ENCODE data around the gene KRT81.
"Not testable (repeated sequence)": the region's sequence is repeated elsewhere in the genome, so short reads cannot be mapped to it uniquely, and the experiment has no call there.

Gene KRT81

DNA sequence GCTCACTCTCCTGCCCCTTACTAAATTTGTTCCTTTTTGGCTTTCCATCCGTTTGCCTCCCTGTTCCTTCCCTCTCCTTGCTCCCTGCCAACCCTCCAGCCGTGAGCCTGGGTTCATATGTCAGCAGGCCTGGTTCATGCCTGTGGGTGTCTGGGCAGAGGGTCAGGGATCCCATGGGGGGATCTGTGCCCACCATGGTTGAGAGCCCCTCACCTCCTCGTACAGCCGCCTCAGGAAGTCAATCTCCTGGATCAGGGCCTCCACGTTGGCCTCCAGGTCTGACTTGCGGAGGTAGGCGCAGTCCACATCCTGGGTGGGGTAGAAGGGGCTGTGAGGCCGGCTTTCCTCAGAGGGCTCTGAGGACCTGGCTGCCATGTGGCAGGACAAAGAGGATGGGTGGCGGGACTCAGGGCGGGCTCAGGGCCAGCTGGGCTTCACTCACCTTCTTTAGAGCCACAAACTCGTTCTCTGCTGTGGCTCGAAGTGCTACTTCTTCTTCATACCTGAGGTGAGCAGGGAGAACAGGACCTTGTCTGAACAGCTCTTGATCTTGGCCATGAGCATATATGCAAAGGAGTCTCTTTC is 26.2 kb upstream of the KRT81 start:
- no peak for DNase-seq (ENCODE audit: low read depth)

DNA sequence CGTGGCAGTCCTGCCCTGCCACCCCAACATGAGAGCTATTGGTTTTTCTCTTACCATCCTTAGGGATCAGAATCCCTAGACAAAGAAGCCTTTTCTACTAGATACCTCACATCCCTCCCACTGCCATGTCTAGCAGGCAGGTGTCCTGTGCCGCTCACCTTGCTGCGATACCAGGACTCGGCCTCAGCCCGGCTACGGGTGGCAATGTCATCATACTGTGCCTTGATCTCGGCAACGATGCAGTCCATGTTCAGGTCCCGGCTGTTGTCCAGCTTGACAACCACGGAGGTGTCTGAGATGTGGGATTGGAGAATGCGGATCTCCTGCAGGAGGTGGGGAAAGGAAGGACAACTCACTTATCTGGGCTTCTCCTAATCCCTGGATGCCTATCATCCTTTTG is 25.4 kb upstream of the KRT81 start:
- DNase-seq (ENCODE audit: low read depth), result no peak

DNA sequence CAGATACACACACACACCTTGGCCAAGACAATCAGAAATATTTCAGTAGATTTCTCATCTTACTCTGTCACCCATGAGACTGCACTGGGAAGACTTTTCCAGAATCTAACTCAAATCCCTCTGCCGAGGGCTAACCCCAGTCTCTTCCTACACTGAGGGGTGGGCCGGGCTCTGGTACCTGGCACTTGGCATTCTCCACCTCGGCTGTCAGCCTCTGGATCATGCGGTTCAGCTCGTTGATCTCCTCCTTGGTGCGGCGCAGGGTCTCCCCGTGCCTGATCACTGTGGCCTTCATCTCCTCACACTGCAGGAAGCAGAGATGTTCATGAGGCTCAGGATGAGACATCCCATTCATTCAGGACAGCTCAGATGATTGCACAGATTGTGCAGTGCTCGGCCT is 25.0 kb upstream of the KRT81 start:
- DNase-seq (ENCODE audit: low read depth), result no peak

DNA sequence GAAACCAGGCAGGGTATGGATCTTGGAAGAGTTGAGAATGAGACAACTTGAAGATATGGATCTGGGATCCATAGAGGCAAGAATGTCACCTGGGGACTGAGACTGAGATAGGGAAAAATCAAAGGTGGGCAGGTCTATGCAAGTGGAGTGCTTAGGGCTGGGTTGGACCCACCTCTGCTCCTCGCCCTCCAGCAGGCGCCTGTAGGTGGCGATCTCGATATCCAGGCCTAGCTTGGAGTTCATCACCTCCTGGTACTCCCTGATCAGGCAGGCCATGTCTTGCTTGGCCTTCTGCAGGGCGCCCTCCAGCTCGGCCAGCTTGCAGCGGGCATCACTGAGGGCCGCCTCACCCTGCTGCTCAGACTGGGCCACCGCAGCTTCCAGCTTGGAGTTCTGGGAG is 24.4 kb upstream of the KRT81 start:
- peak; percentile 3 for DNase-seq (ENCODE audit: low read depth)

DNA sequence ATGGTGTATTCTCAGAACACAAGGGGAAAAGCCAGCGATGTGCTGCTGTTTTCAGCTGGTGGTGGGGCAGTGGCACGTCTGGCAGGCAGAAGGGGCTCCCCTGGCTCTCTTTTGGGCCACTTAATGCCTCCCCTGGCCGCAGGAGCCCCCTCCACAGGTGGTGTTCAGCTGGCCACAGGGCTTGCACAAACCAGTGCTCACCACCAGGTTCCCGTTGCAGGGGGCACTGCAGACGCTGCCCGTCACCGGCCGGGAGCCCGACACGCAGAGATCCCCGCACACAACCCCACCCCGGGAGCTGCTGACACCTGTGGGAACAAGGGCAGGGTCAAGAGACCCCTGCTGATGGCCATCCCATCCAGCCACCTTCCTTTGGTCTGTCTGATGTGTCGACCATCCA is 23.2 kb upstream of the KRT81 start:
- no peak for DNase-seq (ENCODE audit: low read depth)

DNA sequence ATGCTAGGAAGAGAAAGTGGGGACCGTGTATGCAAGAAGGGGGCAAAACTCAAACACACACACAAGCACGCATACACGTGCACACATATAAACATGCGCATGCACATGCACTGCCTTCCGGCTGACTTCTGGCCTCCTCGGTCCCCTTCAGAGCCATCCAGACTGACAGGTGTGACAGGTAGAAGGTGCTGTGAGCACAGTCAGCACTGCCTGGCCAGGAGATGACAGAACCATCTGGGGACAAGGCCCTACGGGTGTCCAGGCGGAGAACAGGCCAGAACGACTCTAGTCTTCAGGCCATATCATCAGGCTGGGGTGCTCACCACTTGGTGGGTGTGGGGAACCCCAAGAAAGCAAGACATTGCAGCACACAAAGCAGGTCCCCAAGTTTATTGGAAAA is 22.6 kb upstream of the KRT81 start:
- DNase-seq (ENCODE audit: low read depth), result no peak

DNA sequence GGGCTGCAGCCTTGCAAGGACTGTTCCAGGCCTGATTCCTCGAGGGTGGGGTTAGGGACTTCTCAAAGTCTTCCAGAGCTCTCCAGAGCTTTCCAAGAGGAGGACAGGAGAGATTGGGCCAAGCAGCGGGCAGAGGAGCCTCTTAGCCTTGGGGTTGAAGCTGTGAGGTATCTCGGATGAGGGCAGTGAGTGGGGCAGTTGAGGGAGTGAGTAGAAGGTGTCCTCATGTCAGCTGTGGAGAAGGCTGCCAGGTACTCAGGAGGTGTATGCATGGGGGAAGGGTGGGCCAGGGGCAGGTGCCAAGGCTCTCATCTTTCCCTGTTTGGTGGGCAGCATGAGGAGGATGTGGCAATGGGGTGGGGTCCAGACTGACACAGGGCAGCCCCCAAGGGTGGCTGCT is 22.1 kb upstream of the KRT81 start:
- no peak for DNase-seq (ENCODE audit: low read depth)

DNA sequence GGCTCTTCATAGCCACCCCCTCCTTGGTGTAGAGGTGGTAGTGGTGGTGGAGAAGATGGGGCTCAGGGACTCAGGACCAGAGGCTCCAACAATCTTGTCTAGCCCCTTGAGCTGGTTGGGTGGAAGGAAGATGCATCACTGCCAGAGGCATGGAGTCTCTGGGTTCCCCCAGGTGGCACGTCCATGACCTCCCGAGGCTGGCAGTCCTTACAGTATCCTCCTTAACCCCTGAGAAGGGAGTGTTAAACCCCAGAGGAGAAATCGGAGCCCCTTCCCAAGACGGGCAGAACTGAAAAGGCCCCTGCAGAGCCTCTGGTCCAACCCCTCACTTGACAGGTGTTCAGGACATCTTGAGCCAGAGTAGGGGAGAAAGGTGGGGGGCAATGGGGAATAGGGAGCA is 20.8 kb upstream of the KRT81 start:
- DNase-seq (ENCODE audit: low read depth), result no peak

DNA sequence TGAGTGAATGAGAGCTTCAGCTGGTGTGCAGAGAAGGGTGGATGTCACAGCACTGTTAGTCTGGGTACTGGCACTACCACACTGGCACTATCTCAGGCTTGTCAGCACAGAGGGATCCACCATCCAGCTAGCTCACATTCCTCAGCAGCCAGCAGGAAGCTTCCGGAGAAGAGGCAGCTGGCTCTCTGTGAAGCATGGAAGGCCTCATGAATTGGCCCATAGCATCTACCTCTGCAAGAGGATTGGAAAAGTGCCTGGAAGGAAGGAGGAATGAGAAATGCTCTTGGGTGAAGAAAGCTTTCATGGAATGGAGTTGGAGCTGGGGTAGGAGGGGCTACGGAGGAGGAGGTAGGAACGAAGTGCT is 19.9 kb upstream of the KRT81 start:
- no peak for DNase-seq (ENCODE audit: low read depth)

DNA sequence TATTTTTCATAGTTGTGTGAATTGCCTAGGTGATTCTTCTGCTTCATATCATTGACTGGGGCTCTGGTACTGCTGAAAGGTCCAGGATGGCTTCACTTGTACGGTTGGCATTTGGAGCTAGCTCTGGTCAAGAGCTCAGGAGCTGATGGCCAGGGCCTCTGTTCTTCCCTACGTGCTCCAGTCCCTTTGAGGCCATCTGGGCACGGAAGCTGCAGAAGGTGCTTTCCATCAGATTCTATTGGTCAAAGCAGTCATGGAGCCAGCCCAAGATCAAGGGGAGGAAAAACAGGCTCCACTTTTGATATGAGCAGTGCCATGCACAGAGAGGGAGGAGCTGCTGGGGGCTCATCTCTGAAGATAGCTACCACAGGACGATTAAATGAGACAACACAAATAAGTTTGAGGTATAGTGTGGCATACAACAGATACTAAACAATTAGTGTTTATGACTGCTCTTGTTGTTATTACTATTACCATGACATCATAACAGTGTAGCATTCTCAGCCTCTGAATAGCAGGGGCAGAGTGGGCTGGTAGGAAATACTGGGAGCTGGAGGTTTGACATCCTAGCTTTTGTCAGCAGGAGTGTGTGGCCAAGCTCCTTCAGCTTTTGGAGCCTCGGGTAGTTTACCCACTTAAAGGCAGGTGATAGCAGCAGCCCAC is 19.4 kb upstream of the KRT81 start:
- peak; percentile 6 for DNase-seq (ENCODE audit: low read depth)

DNA sequence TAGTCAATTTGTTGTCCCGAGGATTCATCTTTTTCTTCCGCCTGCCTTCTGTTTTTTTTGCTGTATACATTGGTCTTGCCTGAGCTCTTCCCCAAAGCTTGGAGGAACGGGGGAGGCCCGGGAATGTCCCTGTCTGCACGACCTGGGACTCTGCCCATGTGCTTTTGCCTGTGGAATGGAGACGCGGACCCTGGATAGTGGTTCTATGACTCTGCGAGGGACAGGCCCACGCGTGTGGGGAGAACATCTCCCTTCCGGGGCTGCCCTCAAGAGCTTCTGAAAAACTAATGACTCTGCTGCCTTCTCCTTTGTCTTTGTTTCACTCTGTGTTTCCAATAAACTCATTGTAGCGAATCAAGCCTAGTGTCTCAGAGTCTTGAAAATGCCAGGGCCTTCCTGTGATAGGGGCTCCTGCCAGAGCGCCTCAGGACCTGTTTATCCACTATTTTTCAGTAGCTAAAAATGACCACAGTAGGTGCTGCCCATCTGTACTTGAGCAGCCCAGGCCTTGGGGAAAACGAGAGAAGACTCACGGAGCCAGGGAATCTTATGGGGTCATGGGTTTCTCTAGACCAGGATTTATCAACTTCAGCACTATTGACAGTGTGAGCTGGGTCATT is 17.6 kb upstream of the KRT81 start:
- DNase-seq (ENCODE audit: low read depth), result no peak

DNA sequence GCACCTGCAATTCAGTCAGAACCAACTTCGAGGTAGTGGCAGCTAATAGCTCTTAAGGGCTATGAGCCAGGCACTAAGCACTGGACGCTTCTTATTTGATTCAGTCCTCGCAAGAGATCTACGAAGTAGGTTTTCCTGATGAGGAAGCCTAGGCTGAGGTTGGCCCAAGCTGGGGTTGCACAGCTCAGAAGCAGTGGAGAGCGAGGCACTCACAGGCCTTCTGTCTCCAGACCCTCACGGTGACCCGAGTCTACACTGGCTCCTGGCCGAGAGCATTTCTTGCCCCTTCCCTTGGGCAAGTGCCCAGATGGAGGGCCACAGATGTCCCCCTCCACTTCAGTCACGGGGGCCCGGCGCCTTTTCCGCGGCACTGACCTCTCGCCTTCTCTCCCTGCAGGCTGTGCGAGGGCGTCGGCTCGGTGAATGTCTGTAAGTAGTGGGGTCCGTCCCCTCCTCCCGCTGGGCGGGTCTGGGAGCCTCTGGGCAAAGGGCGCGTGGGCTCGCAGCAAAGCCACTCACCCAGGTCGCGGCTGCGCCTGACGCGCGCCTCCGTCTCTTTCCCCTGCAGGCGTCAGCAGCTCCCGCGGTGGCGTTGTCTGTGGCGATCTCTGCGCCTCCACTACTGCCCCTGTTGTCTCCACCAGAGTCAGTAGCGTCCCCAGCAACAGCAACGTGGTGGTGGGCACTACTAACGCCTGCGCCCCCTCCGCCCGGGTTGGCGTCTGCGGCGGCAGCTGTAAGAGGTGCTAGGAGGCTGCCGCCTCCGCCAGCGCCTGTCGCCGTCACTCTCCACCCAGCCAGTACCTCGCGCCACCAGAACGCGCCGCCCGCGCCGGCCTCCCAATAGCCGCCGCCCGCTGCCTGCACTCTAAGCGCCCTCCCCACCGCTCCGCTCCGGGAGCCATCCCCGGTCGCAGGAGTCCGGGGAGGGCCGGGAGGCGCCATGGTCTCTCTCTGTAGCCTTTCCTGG is 16.8 kb upstream of the KRT81 start:
- peak; percentile 31 for DNase-seq (ENCODE audit: low read depth)

DNA sequence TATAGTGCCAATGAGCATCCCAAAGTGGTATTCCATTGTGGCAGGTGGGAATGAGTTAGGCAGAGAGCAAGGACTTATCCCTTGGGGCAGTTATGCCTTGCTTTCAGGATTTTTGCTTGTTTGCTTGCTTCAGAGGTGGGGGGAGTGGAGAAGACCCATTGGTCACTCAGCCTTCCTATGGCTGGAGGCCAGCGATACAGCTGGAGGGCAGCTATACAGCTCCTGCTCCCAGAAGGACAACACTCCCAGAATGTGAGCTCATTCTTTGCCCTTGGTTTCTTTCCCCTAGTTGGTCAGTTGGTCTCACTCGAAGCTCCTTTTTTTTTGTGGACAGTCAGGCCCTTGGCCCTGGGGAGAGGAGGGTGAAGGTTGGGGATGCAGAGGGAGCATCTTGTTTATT is 15.4 kb upstream of the KRT81 start:
- no peak for DNase-seq (ENCODE audit: low read depth)

DNA sequence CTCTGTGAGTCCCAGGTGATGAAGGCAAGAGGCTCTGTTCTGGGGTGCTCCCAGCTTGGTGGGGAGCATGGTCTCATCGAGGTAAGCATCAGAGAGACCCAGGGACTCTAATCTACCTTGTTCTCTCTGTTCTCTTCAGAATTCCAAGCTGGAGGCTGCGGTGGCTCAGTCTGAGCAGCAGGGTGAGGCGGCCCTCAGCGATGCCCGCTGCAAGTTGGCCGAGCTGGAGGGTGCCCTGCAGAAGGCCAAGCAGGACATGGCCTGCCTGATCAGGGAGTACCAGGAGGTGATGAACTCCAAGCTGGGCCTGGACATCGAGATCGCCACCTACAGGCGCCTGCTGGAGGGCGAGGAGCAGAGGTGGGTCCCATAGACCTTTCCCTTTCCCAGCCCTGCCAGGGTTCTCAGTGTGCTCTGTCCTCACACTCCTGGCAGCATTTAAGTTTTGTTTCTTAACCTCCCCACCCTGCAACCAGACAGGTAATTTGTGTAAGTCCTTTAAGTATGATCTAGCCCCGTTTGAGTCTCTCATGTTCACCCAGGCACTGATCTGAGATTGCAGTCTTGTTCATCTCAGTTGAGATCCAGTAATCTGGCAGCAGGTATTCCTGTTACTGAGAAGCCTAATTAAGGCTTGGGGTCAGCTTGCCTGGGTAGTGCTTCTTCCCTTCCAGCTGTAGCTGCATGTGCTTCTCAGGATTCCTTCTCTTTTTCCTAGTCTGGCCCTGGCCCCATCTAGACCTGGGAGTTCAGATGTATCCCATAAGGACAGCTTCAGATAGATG is 14.8 kb upstream of the KRT81 start:
- no peak for DNase-seq (ENCODE audit: low read depth)

DNA sequence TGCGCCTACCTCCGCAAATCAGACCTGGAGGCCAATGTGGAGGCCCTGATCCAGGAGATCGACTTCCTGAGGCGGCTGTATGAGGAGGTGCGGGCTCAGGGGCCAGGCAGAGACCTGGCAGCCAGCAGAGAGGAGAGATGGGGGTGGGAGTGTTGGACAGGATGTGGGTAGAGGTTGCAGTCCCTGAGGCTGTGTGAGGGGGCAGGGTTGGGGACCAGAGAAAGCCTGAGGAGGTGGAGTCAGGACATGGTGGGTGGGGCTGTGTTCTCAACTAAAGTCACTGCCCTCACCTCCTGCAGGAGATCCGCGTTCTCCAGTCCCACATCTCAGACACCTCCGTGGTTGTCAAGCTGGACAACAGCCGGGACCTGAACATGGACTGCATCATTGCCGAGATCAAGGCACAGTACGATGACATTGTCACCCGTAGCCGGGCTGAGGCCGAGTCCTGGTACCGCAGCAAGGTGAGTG is 13.6 kb upstream of the KRT81 start:
- DNase-seq (ENCODE audit: low read depth), result not testable (repeated sequence)

DNA sequence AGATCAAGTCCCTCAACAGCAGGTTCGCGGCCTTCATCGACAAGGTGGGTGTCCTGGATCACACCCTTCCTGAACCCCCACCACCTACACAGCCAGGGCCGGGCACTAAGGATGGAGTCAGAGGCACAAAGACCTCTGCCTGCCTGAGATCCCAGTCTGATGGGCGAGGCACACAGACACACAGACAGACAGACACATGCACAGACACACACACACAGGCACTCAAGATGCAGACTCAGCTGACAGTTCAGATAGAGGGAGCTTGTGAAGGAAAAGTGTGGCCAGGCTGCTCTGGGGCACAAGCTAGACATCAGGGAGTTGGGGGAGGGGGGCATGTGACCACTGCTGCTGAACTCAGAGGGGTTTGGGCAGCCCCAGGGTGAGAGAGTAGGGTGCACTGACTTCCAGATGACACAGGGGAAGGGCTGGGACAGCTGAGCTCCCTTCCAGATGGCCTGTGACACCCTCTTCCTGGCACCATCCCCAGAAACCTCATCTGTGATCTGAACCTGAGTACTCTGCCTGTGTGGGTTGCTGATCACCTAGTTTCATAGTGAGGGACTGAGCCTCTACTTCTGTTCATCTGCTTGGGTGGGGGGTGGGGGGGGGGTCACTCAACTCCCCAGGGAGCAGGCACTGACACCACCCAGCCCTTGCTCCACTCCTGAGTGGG is 11.0 kb upstream of the KRT81 start:
- DNase-seq (ENCODE audit: low read depth), result not testable (repeated sequence)

DNA sequence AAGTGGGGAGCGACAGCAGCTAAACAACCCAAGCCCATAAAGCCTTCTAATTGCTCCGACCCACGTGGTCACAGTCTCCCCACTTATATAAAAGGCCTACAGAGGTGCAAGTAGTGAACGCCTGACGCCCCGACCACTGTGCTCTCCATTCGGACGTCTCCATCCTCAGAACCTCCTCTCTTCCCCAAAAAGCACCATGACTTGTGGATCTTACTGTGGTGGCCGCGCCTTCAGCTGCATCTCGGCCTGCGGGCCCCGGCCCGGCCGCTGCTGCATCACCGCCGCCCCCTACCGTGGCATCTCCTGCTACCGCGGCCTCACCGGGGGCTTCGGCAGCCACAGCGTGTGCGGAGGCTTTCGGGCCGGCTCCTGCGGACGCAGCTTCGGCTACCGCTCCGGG is 10.4 kb upstream of the KRT81 start:
- not testable (repeated sequence) for DNase-seq (ENCODE audit: low read depth)

DNA sequence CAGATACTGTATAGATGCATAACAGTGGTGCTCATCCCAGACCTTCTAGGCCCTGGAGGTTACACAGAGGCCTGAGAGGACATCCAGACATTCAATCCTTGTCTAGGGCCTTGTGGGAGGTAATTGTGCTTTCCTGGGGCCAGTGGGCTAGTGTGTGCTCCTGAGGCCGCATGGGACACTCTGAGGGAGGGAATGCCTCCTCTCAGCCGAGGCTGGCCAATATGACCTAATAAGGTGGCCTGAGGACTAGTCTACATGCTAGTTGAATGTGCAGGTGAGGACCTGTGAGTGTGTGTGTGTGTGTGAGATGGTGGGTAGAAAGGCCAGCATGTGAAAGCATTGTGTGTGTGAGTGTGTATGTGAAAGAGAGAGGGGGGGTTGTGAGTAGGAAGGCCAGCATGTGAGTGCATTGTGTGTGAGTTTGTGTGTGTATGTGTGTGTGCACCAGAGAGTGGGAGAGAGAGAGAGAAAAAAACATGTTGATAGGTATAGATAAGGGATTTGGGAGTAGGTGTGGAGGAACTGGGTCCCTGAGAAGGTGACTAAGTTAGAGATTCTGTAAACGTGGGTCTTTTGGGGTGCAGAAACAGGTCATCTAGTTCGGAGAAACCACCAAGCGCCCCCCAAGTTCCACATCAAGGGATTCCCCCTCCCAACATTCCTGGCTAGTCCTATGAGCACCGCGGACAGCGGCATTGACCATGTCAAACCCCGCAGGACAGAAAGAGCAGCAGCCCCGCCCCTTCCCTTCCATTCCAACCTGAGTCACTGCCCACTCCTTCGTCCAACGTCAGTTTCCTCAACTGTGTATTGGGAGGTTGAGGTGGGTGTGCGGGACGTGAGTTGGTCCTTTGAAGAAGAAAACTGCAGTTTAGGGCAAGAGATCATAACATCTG is 9.7 kb upstream of the KRT81 start:
- DNase-seq (ENCODE audit: low read depth), result no peak

DNA sequence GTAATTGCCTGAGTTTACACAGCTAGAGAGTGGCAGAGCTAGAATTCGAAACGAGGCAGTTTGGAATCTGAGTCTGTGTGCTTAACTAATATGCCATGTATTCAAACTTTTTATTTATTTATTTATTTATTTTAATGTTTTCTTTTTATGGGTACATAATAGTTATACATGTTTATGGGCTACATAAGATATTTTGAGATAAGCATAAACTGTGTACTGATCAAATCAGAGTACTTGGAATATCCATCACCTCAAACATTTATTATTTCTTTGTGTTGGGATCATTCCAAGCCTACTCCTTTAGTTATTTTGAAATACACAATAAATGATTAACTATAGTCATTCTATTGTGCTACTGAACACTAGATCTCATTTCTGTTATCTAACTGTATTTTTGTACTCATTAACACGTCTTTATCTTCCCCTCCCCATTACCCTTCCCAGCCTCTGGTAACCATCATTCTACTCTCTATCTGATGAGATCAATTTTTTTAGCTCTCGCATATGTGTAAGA is 7.4 kb upstream of the KRT81 start:
- DNase-seq (ENCODE audit: low read depth), result no peak
